Common myeloid progenitor, CD34-positive (primary cell): Measurements from ENCODE around the gene PID1.

Experiments used
- CTCF ChIA-PET: fragments of 350-600 bp; sonication (Branson Sonifier 250); formaldehyde crosslinking; loops from one replicate; lab custom pipeline; 2021; ENCODE audit warnings: antibody characterized with exemption; lab: Charles Lee
- POLR2A ChIA-PET: fragments of 350-600 bp; sonication (Branson Sonifier 250); formaldehyde crosslinking; loops from one replicate; lab custom pipeline; 2021; ENCODE audit warnings: antibody characterized with exemption; lab: Charles Lee
- DNase-seq, 3 donors: peaks; one replicate each; pipeline versions ENCODE4 v3.0.0 to v3.0.0-alpha.2; 2013
- H3K27ac ChIP-seq, 2 experiments: 1 replicate in 1 of 2; 2 replicates in 1 of 2; pipeline ENCODE4 v1.7.0; 2013; ENCODE audit warnings: inconsistent platforms in 2 of 2, low read length in 2 of 2, mild to moderate bottlenecking in 2 of 2, low read depth in 1 of 2, moderate library complexity in 1 of 2; ENCODE audit not compliant: severe bottlenecking in 2 of 2, insufficient read depth in 1 of 2, poor library complexity in 1 of 2
- H3K27me3 ChIP-seq, 5 experiments: replicated peaks in 2 of 5; 1 replicate in 3 of 5; 2 replicates in 2 of 5; pipeline versions ENCODE4 v1.6.1 to v1.7.0; 2013; ENCODE audit warnings: low read length in 4 of 5, mild to moderate bottlenecking in 2 of 5, moderate library complexity in 2 of 5, inconsistent platforms in 1 of 5; ENCODE audit not compliant: insufficient read depth in 5 of 5, control insufficient read depth in 4 of 5
- H3K36me3 ChIP-seq, 4 experiments: 1 replicate in 2 of 4; 2 replicates in 2 of 4; pipeline versions ENCODE4 v1.6.1 to v1.7.0; 2013; ENCODE audit warnings: low read length in 3 of 4, control low read depth in 1 of 4, mild to moderate bottlenecking in 1 of 4; ENCODE audit not compliant: control insufficient read depth in 4 of 4, insufficient read depth in 4 of 4
- H3K4me1 ChIP-seq, 4 experiments: 1 replicate in 3 of 4; 2 replicates in 1 of 4; pipeline versions ENCODE4 v1.6.1 to v1.7.1; 2013; ENCODE audit warnings: low read length in 3 of 4, mild to moderate bottlenecking in 3 of 4, control low read depth in 1 of 4, inconsistent platforms in 1 of 4, moderate library complexity in 1 of 4; ENCODE audit not compliant: control insufficient read depth in 4 of 4, insufficient read depth in 4 of 4; ENCODE audit errors: control extremely low read depth in 1 of 4
- H3K4me3 ChIP-seq, 7 experiments: 1 replicate in 4 of 7; 2 replicates in 3 of 7; pipeline versions ENCODE4 v1.5.1 to v1.7.0; 2013; ENCODE audit warnings: mild to moderate bottlenecking in 7 of 7, low read length in 6 of 7, moderate library complexity in 6 of 7, inconsistent platforms in 2 of 7, low read depth in 2 of 7, control low read depth in 1 of 7; ENCODE audit not compliant: insufficient read depth in 4 of 7, control insufficient read depth in 1 of 7; ENCODE audit errors: extremely low read depth in 1 of 7
- H3K9me3 ChIP-seq, 5 experiments: 1 replicate in 4 of 5; 2 replicates in 1 of 5; pipeline versions ENCODE4 v1.6.1 to v1.7.1; 2013; ENCODE audit warnings: low read length in 4 of 5, mild to moderate bottlenecking in 2 of 5, inconsistent platforms in 1 of 5, low read depth in 1 of 5, moderate library complexity in 1 of 5; ENCODE audit not compliant: control insufficient read depth in 4 of 5, insufficient read depth in 2 of 5; ENCODE audit errors: control extremely low read depth in 1 of 5
- WGBS: methylation state at CpG from one replicate; pipeline ENCODE4 v1.1.5; 2013; ENCODE audit not compliant: insufficient coverage; 5-methylcytosine and 5-hydroxymethylcytosine counted together

Gene PID1

GRCh38 chr2:229132236-229132635, 138.9 kb downstream of the PID1 start:
- H3K9me3 ChIP-seq: no peaks in the 10 kb centered on the region
- H3K4me3 ChIP-seq: no peak overlapping the region
- no peak for DNase-seq
- H3K27ac ChIP-seq: no peak overlapping the region
- H3K4me1 ChIP-seq: no peaks in the 10 kb centered on the region
- H3K36me3 ChIP-seq: no peaks in the 10 kb centered on the region
- ChIA-PET POLR2A (no interaction called here), CTCF (no interaction called here)
- no peaks in the 10 kb centered on the region for H3K27me3 ChIP-seq
- WGBS: 87% methylated on average over 4 of the region's 6 CpGs

- Histone ChIP-seq H3K9me3 (no peaks in the 10 kb centered on the region), H3K27me3 (no peaks in the 10 kb centered on the region), H3K27ac (no peak overlapping the region), H3K4me3 (no peak overlapping the region), H3K4me1 (no peaks in the 10 kb centered on the region), H3K36me3 (no peaks in the 10 kb centered on the region)
- WGBS: 48% methylated on average over 4 of the region's 6 CpGs
- CTCF ChIA-PET: no interaction called here
- DNase-seq: no peak
- POLR2A ChIA-PET: no interaction called here
These were observed 140.6 kb downstream of the PID1 start for GRCh38 chr2:229130522-229130921.

- H3K4me1 ChIP-seq: no peaks in the 10 kb centered on the region
- no peaks in the 10 kb centered on the region for H3K36me3 ChIP-seq
- CTCF ChIA-PET: no interaction called here
- 88% methylated on average over 12 of the region's 12 CpGs for WGBS
- DNase-seq: no peak
- no peaks in the 10 kb centered on the region for H3K27me3 ChIP-seq
- H3K9me3 ChIP-seq: no peaks in the 10 kb centered on the region
- no peak overlapping the region for H3K4me3 ChIP-seq
- no peak overlapping the region for H3K27ac ChIP-seq
- POLR2A ChIA-PET: no interaction called here
These were observed 141.2 kb downstream of the PID1 start for GRCh38 chr2:229129738-229130371.

GRCh38 chr2:229127471-229127870, 143.6 kb downstream of the PID1 start:
- ChIA-PET CTCF (no interaction called here), POLR2A (no interaction called here)
- no peak overlapping the region for H3K27ac ChIP-seq
- no peak overlapping the region for H3K4me3 ChIP-seq
- 86% methylated on average over 4 of the region's 4 CpGs for WGBS
- no peaks in the 10 kb centered on the region for H3K36me3 ChIP-seq
- DNase-seq: no peak
- H3K27me3 ChIP-seq: no peaks in the 10 kb centered on the region
- no peaks in the 10 kb centered on the region for H3K4me1 ChIP-seq
- H3K9me3 ChIP-seq: no peaks in the 10 kb centered on the region

- no peak for DNase-seq
- POLR2A ChIA-PET: no interaction called here
- H3K27me3 ChIP-seq: no peaks in the 10 kb centered on the region
- WGBS: no CpG with 5 or more reads among the region's 2 CpGs
- H3K9me3 ChIP-seq: no peaks in the 10 kb centered on the region
- H3K4me1 ChIP-seq: no peaks in the 10 kb centered on the region
- no peak overlapping the region for H3K27ac ChIP-seq
- CTCF ChIA-PET: no interaction called here
- H3K4me3 ChIP-seq: no peak overlapping the region
- no peaks in the 10 kb centered on the region for H3K36me3 ChIP-seq
These were observed 145.0 kb downstream of the PID1 start for GRCh38 chr2:229126066-229126465.

- Histone ChIP-seq H3K27me3 (no peaks in the 10 kb centered on the region), H3K4me3 (no peak overlapping the region), H3K36me3 (no peaks in the 10 kb centered on the region), H3K27ac (no peak overlapping the region), H3K9me3 (no peaks in the 10 kb centered on the region), H3K4me1 (no peaks in the 10 kb centered on the region)
- POLR2A ChIA-PET: no interaction called here
- CTCF ChIA-PET: no interaction called here
- no peak for DNase-seq
These were observed 147.0 kb downstream of the PID1 start for GRCh38 chr2:229124136-229124535.

- CTCF ChIA-PET: no interaction called here
- no peaks in the 10 kb centered on the region for H3K36me3 ChIP-seq
- H3K27ac ChIP-seq: no peak overlapping the region
- H3K9me3 ChIP-seq: no peaks in the 10 kb centered on the region
- no peaks in the 10 kb centered on the region for H3K27me3 ChIP-seq
- no peak overlapping the region for H3K4me3 ChIP-seq
- POLR2A ChIA-PET: no interaction called here
- DNase-seq: no peak
- no peaks in the 10 kb centered on the region for H3K4me1 ChIP-seq
These were observed 152.2 kb downstream of the PID1 start for GRCh38 chr2:229118927-229119326.
